Neural cell (in vitro differentiated cells): ENCODE data around the gene CASZ1. TPM values are rescaled to one million over a fixed set of nuclear protein-coding genes. Genes with fewer than 3 reads are reported as not detected.

Source experiments
- H2AFZ ChIP-seq: fragments of 200-600, 300-800 bp; sonication (generic), shearing (Covaris generic); 2 replicates; pipeline ENCODE4 v1.6.0; 2014; ENCODE audit warnings: low read depth, mild to moderate bottlenecking, antibody characterized with exemption, low read length, moderate library complexity
- H3F3A ChIP-seq: fragments of 200-600 bp; shearing (Covaris generic); 2 replicates; pipeline ENCODE4 v1.6.1; 2016; ENCODE audit warnings: mild to moderate bottlenecking, moderate library complexity, mixed read lengths, antibody characterized with exemption, low read length; ENCODE audit not compliant: insufficient read depth, poor library complexity, severe bottlenecking
- H3K27ac ChIP-seq: fragments of 200-600, 300-800 bp; sonication (generic), shearing (Covaris generic); 2 replicates; pipeline ENCODE4 v1.5.1; 2014; ENCODE audit warnings: mild to moderate bottlenecking, low read length, moderate library complexity
- H3K27me3 ChIP-seq: fragments of 300-800, 200-600 bp; sonication (generic), shearing (Covaris generic); 2 replicates; pipeline ENCODE4 v1.6.0; 2014; ENCODE audit warnings: mild to moderate bottlenecking, low read depth, low read length, moderate library complexity; ENCODE audit not compliant: insufficient read depth
- H3K36me3 ChIP-seq: fragments of 300-800, 200-600 bp; sonication (generic), shearing (Covaris generic); 2 replicates; pipeline ENCODE4 v1.5.1; 2014; ENCODE audit warnings: mild to moderate bottlenecking, antibody characterized with exemption, low read length, moderate library complexity; ENCODE audit not compliant: insufficient read depth
- H3K4me2 ChIP-seq: fragments of 300-800, 200-600 bp; sonication (generic), shearing (Covaris generic); 2 replicates; pipeline ENCODE4 v1.6.0; 2014; ENCODE audit warnings: mild to moderate bottlenecking, low read length
- H3K4me3 ChIP-seq: fragments of 300-800, 200-600 bp; sonication (generic), shearing (Covaris generic); 2 replicates; pipeline ENCODE4 v1.5.1; 2014; ENCODE audit warnings: mild to moderate bottlenecking, low read length, moderate library complexity
- H3K79me2 ChIP-seq: fragments of 200-600 bp; shearing (Covaris generic); replicated peaks from 2 replicates; pipeline ENCODE4 v1.6.0; 2014; ENCODE audit warnings: mild to moderate bottlenecking, low read length, moderate library complexity; ENCODE audit not compliant: insufficient read depth
- H3K9ac ChIP-seq: fragments of 300-800, 200-600 bp; sonication (generic), shearing (Covaris generic); 2 replicates; pipeline ENCODE4 v1.6.1; 2016; ENCODE audit warnings: mild to moderate bottlenecking, low read length, mixed read lengths
- H3K9me2 ChIP-seq: fragments of 200-600 bp; shearing (Covaris generic); 2 replicates; pipeline ENCODE4 v1.6.1; 2016; ENCODE audit warnings: mild to moderate bottlenecking, low read length, mixed read lengths; ENCODE audit not compliant: insufficient read depth
- H3K9me3 ChIP-seq: fragments of 200-600, 300-800 bp; sonication (generic), shearing (Covaris generic); 2 replicates; pipeline ENCODE4 v1.6.1; 2016; ENCODE audit warnings: mild to moderate bottlenecking, mixed run types, low read length, moderate library complexity, mixed read lengths
- H4K20me1 ChIP-seq: fragments of 200-600 bp; shearing (Covaris generic); 2 replicates; pipeline ENCODE4 v1.6.1; 2016; ENCODE audit warnings: mild to moderate bottlenecking, mixed run types; ENCODE audit not compliant: insufficient read depth
- CTCF ChIP-seq: fragments of 450-650 bp; IDR thresholded peaks from 2 replicates; pipeline ENCODE4 v1.5.1; 2014; ENCODE audit warnings: antibody characterized with exemption, mild to moderate bottlenecking, moderate library complexity; ENCODE audit not compliant: poor library complexity, severe bottlenecking
- EP300 ChIP-seq: fragments of 450-650 bp; conservative IDR thresholded peaks from 2 replicates; pipeline ENCODE4 v1.6.1; 2014; ENCODE audit warnings: antibody characterized with exemption, mild to moderate bottlenecking, moderate library complexity; ENCODE audit not compliant: poor library complexity, severe bottlenecking
- EZH2 ChIP-seq: fragments of 200-600, 300-800 bp; shearing (Covaris generic), sonication (generic); IDR thresholded peaks from 2 replicates; pipeline ENCODE4 v1.6.1; 2014; ENCODE audit warnings: antibody characterized with exemption, low read length, borderline replicate concordance, mild to moderate bottlenecking; ENCODE audit not compliant: insufficient read depth, poor library complexity, severe bottlenecking
- MXI1 ChIP-seq: fragments of 450-650 bp; conservative IDR thresholded peaks from 2 replicates; pipeline ENCODE4 v1.6.1; 2014; ENCODE audit warnings: antibody characterized with exemption, mild to moderate bottlenecking; ENCODE audit not compliant: poor library complexity, severe bottlenecking
- POLR2AphosphoS5 ChIP-seq: IDR thresholded peaks from 2 replicates; pipeline ENCODE4 v1.6.1; 2012
- RAD21 ChIP-seq: fragments of 450-650 bp; conservative IDR thresholded peaks from 2 replicates; pipeline ENCODE4 v1.6.1; 2014; ENCODE audit warnings: antibody characterized with exemption, mild to moderate bottlenecking, moderate library complexity
- SMC3 ChIP-seq: fragments of 450-650 bp; conservative IDR thresholded peaks from 2 replicates; pipeline ENCODE4 v1.6.1; 2014; ENCODE audit warnings: antibody characterized with exemption, mild to moderate bottlenecking, moderate library complexity; ENCODE audit not compliant: poor library complexity
- TAF1 ChIP-seq: IDR thresholded peaks from 2 replicates; pipeline ENCODE4 v1.6.1; 2012; ENCODE audit warnings: low read depth
- polyA plus RNA-seq: library from polyadenylated mRNA; depleted of rRNA; stranded (reverse); fragments of >200 nt; gene quantifications from 2 replicates; pipeline ENCODE4 v1.2.3, GENCODE V29; 2014
- TF ChIP-seq, protein P1 (sequence below): IDR thresholded peaks from 2 replicates; pipeline ENCODE4 v1.6.1; 2012; ENCODE audit warnings: borderline replicate concordance

The CASZ1 gene
- polyA plus RNA-seq, 1 donor from 2014 or later, result 0.27 TPM

DNA sequence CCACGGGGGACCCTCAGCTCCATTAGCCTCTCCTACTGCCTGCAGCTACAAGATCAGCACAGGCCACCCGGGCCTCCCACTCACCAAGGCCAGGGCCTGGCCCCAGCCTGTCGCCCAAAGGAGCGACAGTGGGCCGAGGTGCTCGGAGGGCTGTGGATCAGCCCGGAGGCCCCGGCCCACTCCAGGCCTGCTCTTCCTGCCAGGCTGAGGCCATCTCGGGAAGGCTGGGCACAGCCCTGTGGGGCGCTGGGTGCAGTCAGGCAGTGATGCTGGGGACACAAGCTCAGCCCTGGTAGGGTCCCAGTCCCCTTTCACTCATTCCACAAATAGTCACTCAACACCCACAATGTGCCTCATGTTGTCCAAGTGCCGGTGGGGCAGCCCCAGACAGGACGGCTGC, 58.8 kb downstream of the CASZ1 start:
- no peaks in the 10 kb centered on the region for H3K36me3 ChIP-seq
- H4K20me1 ChIP-seq, result no peaks in the 10 kb centered on the region

DNA sequence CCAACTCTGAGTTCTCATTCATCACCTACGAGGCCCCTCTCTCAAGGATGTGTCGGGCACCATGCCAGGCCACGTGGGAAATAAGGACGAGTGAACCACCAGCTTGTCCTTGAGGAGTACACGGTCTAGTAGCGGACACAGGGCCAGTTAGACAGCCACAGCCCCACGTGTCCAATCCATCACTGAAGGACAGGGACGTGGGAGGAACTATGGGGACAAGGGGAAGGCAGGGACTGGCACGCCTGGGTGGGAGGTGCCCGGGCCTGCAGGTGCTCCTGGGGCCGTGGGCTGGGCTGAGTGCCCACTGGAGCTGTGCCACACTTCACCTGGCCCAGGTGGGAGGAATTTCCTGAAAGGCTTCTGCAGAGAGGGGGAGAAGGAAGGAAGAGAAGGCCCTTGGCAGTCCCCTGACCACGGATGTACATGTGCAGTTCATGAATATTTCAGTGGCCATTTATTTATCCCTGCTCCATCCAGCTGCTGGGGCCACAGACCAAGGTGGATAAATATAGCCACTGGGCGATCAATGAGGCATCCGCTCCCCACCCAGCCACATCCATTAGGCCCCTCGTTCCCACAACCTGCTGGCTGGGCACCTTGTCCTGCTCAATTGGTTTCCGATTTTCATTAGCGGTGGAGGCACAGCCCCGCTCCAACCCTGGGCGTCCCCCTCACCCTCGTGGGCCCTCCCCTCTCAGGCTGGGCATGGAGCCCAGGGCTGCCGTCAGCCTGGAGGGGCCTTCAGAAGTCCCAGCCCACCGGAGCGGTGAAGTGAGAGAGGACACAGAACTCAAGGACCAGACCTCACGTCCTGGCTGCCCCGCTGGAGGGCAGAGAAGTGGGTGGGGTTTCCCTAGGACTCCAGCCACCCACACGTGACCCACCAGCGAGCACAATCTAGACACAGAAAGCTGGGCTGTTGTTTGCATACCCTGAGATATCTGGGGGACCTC, 59.5 kb downstream of the CASZ1 start:
- Histone ChIP-seq H3K36me3 (no peaks in the 10 kb centered on the region), H3K9me2 (no peaks in the 10 kb centered on the region), H4K20me1 (no peaks in the 10 kb centered on the region), H3F3A (no peaks in the 10 kb centered on the region), H3K9ac (no peak overlapping the region), H2AFZ (no peak overlapping the region), H3K79me2 (no peaks in the 10 kb centered on the region), H3K9me3 (no peaks in the 10 kb centered on the region), H3K4me3 (no peak overlapping the region), H3K4me2 (no peak overlapping the region), H3K27ac (no peak overlapping the region), H3K27me3 (no peaks in the 10 kb centered on the region)
- TF ChIP-seq EZH2 (no peak), RAD21 (no peak), SMC3 (no peak), TAF1 (no peak), CTCF (no peak)
- TF ChIP-seq, protein P1, sequence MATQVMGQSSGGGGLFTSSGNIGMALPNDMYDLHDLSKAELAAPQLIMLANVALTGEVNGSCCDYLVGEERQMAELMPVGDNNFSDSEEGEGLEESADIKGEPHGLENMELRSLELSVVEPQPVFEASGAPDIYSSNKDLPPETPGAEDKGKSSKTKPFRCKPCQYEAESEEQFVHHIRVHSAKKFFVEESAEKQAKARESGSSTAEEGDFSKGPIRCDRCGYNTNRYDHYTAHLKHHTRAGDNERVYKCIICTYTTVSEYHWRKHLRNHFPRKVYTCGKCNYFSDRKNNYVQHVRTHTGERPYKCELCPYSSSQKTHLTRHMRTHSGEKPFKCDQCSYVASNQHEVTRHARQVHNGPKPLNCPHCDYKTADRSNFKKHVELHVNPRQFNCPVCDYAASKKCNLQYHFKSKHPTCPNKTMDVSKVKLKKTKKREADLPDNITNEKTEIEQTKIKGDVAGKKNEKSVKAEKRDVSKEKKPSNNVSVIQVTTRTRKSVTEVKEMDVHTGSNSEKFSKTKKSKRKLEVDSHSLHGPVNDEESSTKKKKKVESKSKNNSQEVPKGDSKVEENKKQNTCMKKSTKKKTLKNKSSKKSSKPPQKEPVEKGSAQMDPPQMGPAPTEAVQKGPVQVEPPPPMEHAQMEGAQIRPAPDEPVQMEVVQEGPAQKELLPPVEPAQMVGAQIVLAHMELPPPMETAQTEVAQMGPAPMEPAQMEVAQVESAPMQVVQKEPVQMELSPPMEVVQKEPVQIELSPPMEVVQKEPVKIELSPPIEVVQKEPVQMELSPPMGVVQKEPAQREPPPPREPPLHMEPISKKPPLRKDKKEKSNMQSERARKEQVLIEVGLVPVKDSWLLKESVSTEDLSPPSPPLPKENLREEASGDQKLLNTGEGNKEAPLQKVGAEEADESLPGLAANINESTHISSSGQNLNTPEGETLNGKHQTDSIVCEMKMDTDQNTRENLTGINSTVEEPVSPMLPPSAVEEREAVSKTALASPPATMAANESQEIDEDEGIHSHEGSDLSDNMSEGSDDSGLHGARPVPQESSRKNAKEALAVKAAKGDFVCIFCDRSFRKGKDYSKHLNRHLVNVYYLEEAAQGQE, result no peak

More for the DNA sequence above, 58.8 kb downstream of the CASZ1 start:
- no peak overlapping the region for H3K9ac ChIP-seq
- H3K4me3 ChIP-seq, result no peak overlapping the region
- no peaks in the 10 kb centered on the region for H3F3A ChIP-seq
- no peaks in the 10 kb centered on the region for H3K9me2 ChIP-seq
- no peak overlapping the region for H3K27ac ChIP-seq
- H3K4me2 ChIP-seq, result no peak overlapping the region
- no peaks in the 10 kb centered on the region for H3K79me2 ChIP-seq
- no peak overlapping the region for H2AFZ ChIP-seq
- H3K27me3 ChIP-seq, result no peaks in the 10 kb centered on the region
- H3K9me3 ChIP-seq, result no peaks in the 10 kb centered on the region
- TF ChIP-seq EP300 (no peak), TAF1 (no peak), CTCF (no peak), EZH2 (no peak), POLR2AphosphoS5 (no peak), MXI1 (no peak), SMC3 (no peak), RAD21 (no peak)
- TF ChIP-seq, protein P1, result no peak
